SH-SY5Y (cell line): Measurements from ENCODE around the gene CCRL2.

ENCODE experiments used
- GATA2 ChIP-seq: IDR thresholded peaks from 2 replicates; pipeline ENCODE4 v1.6.1; 2011; ENCODE audit warnings: mild to moderate bottlenecking, low read depth, low read length
- GATA3 ChIP-seq: IDR thresholded peaks from 2 replicates; pipeline ENCODE4 v1.6.1; 2011; ENCODE audit warnings: low read depth, mild to moderate bottlenecking, low read length, moderate library complexity

GRCh38 chr3:46454209-46454595, 47.1 kb downstream of the CCRL2 start:
- TF ChIP-seq GATA2 (no peak), GATA3 (no peak)
